Measurements from ENCODE around the gene STAMBPL1. TPM values are rescaled to one million over a fixed set of nuclear protein-coding genes. Genes with fewer than 3 reads are reported as not detected.

Gene STAMBPL1
- polyA plus RNA-seq, 1 of the 3 experiments (the other 2 are of a cell fraction), result 25.1 TPM

DNA sequence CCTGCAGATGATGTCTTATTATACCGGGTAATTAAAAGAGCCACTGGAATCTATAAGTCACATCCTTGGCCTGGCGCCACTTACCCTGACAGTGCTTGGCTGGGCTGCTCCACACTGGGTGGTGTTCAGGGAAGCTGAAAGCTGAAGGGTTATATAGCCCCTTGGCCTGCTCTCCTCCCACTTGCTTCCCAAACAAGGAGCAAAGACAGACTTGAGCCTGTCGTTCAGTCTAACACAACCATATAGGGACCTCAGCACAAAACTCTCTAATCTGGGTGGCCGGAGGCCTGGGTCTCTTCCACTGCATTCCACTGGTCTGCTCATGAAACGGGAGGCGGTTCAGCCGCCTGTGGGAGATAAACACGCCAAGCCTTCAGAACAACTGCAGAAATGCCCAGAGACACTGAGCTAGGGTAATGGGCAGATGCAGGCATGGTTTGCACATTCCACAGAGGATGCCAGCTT is 72.6 kb downstream of the STAMBPL1 start, which contains the start of gene ACTA2 (continued):
- TF ChIP-seq, protein P1, sequence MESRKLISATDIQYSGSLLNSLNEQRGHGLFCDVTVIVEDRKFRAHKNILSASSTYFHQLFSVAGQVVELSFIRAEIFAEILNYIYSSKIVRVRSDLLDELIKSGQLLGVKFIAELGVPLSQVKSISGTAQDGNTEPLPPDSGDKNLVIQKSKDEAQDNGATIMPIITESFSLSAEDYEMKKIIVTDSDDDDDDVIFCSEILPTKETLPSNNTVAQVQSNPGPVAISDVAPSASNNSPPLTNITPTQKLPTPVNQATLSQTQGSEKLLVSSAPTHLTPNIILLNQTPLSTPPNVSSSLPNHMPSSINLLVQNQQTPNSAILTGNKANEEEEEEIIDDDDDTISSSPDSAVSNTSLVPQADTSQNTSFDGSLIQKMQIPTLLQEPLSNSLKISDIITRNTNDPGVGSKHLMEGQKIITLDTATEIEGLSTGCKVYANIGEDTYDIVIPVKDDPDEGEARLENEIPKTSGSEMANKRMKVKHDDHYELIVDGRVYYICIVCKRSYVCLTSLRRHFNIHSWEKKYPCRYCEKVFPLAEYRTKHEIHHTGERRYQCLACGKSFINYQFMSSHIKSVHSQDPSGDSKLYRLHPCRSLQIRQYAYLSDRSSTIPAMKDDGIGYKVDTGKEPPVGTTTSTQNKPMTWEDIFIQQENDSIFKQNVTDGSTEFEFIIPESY (IDR thresholded peaks at IDR 0.05; ENCODE audit: borderline replicate concordance, low read depth), result no peak
- no peak for TF ChIP-seq IRF3 (IDR thresholded peaks at IDR 0.05; ENCODE audit: low read depth, low read length)
- TF ChIP-seq EP300 (IDR thresholded peaks at IDR 0.05; ENCODE audit: borderline replicate concordance in 1 of 2, low read depth in 1 of 2, low read length in 1 of 2), result no peak
- TF ChIP-seq, protein P2, sequence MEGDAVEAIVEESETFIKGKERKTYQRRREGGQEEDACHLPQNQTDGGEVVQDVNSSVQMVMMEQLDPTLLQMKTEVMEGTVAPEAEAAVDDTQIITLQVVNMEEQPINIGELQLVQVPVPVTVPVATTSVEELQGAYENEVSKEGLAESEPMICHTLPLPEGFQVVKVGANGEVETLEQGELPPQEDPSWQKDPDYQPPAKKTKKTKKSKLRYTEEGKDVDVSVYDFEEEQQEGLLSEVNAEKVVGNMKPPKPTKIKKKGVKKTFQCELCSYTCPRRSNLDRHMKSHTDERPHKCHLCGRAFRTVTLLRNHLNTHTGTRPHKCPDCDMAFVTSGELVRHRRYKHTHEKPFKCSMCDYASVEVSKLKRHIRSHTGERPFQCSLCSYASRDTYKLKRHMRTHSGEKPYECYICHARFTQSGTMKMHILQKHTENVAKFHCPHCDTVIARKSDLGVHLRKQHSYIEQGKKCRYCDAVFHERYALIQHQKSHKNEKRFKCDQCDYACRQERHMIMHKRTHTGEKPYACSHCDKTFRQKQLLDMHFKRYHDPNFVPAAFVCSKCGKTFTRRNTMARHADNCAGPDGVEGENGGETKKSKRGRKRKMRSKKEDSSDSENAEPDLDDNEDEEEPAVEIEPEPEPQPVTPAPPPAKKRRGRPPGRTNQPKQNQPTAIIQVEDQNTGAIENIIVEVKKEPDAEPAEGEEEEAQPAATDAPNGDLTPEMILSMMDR (IDR thresholded peaks at IDR 0.05), result no peak
- 0 out of 2 replicates have a peak, but pooled peaks have one; percentile 10 for TF ChIP-seq TEAD4 (IDR thresholded peaks at IDR 0.05; ENCODE audit: borderline replicate concordance, insufficient read depth)
- TF ChIP-seq ELF1 (IDR thresholded peaks at IDR 0.05), result no peak
- TF ChIP-seq NRF1 (IDR thresholded peaks at IDR 0.05; ENCODE audit: low read depth, low read length), result no peak
- TF ChIP-seq SIN3A (IDR thresholded peaks at IDR 0.05; ENCODE audit: borderline replicate concordance, low read depth, low read length), result no peak
- TF ChIP-seq NFIC (IDR thresholded peaks at IDR 0.05; ENCODE audit: borderline replicate concordance), result peak; percentile 77
- no peak for TF ChIP-seq CHD2 (IDR thresholded peaks at IDR 0.05; ENCODE audit: low read length, partially characterized antibody)
- 0 out of 2 replicates have a peak, but pooled peaks have one; percentile 3 for TF ChIP-seq JUND (IDR thresholded peaks at IDR 0.05)
- TF ChIP-seq YY1 (IDR thresholded peaks at IDR 0.05; ENCODE audit: low read depth), result no peak
- TF ChIP-seq GABPA (IDR thresholded peaks at IDR 0.05; ENCODE audit: low read depth), result no peak
- TF ChIP-seq FOSL2 (IDR thresholded peaks at IDR 0.05; ENCODE audit: borderline replicate concordance, low read depth), result peak; percentile 15; the same call in 1 of the 2 replicates
- TF ChIP-seq, protein P3, sequence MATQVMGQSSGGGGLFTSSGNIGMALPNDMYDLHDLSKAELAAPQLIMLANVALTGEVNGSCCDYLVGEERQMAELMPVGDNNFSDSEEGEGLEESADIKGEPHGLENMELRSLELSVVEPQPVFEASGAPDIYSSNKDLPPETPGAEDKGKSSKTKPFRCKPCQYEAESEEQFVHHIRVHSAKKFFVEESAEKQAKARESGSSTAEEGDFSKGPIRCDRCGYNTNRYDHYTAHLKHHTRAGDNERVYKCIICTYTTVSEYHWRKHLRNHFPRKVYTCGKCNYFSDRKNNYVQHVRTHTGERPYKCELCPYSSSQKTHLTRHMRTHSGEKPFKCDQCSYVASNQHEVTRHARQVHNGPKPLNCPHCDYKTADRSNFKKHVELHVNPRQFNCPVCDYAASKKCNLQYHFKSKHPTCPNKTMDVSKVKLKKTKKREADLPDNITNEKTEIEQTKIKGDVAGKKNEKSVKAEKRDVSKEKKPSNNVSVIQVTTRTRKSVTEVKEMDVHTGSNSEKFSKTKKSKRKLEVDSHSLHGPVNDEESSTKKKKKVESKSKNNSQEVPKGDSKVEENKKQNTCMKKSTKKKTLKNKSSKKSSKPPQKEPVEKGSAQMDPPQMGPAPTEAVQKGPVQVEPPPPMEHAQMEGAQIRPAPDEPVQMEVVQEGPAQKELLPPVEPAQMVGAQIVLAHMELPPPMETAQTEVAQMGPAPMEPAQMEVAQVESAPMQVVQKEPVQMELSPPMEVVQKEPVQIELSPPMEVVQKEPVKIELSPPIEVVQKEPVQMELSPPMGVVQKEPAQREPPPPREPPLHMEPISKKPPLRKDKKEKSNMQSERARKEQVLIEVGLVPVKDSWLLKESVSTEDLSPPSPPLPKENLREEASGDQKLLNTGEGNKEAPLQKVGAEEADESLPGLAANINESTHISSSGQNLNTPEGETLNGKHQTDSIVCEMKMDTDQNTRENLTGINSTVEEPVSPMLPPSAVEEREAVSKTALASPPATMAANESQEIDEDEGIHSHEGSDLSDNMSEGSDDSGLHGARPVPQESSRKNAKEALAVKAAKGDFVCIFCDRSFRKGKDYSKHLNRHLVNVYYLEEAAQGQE (IDR thresholded peaks at IDR 0.05; ENCODE audit: low read depth, low read length), result no peak
- no peak for TF ChIP-seq EZH2phosphoT487 (IDR thresholded peaks at IDR 0.05; ENCODE audit: borderline replicate concordance, low read depth)
- TF ChIP-seq MAX (IDR thresholded peaks at IDR 0.05; ENCODE audit: low read depth), result no peak
- TF ChIP-seq SMC3 (IDR thresholded peaks at IDR 0.05; ENCODE audit: low read depth, low read length), result no peak
- no peak; the same call in 1 of the 2 replicates for TF ChIP-seq POLR2AphosphoS5 (IDR thresholded peaks at IDR 0.05; ENCODE audit: low read depth, low read length)
- TF ChIP-seq RFX5 (IDR thresholded peaks at IDR 0.05; ENCODE audit: low read length), result no peak
- TF ChIP-seq FOXJ3 (CRISPR knock-in tag; IDR thresholded peaks at IDR 0.05), result no peak

Measured in SK-N-SH (cell line).